K562 (cell line): Measurements from ENCODE around the gene TMEM200B. TPM values are rescaled to one million over a fixed set of nuclear protein-coding genes. Genes with fewer than 3 reads are reported as not detected.

Experiments
- ATAC-seq: fragments of 200-7000 bp; cut with Tn5 transposase; 3 replicates; pipeline ENCODE4 v1.9.1; 2020; ENCODE audit warnings: moderate library complexity
- BruUV-seq: library from RNA; stranded (reverse); fragments of 400-500 nt; replicated peaks from 2 replicates; lab custom pipeline; 2021; lab: Mats Ljungman, UMichigan
- CTCF ChIA-PET: fragments of 300-600 bp; formaldehyde crosslinking; extraction: SDS; loops from one replicate; lab custom pipeline; 2021; ENCODE audit warnings: low intra/inter-chr PET ratio; lab: Yijun Ruan, JAX
- POLR2A ChIA-PET: fragments of 300-600, 350-650 bp; sonication (Branson Sonifier 250); formaldehyde crosslinking; extraction: SDS; loops from one replicate; lab custom pipeline; 2021; ENCODE audit warnings: antibody characterized with exemption, inconsistent platforms; lab: Yijun Ruan, JAX
- DNase-seq, 4 experiments: peaks; one replicate each; pipeline versions ENCODE4 v3.0.0 to v3.0.0-alpha.2; 2011 to 2018; ENCODE audit warnings: low spot score in 3 of 4, mixed read lengths in 3 of 4; ENCODE audit errors: extremely low read depth in 1 of 4
- FAIRE-seq: peaks from 2 replicates; lab custom pipeline; 2011; peaks lifted over from hg19 to GRCh38; lab: Jason Lieb, UNC
- H2AFZ ChIP-seq: 2 replicates; pipeline ENCODE4 v1.6.0; 2011; ENCODE audit warnings: low read depth, low read length, control low read depth, inconsistent platforms
- H3K27ac ChIP-seq: fragments of 200-600 bp; 3 replicates; pipeline ENCODE4 v1.8.0; 2011; ENCODE audit warnings: low read depth, mild to moderate bottlenecking, control low read depth, inconsistent platforms, low read length, moderate library complexity, mixed read lengths; ENCODE audit errors: extremely low read depth
- H3K27me3 ChIP-seq, 2 experiments: fragments of 300-600 bp in 1 of 2; 2 replicates in 1 of 2; 3 replicates in 1 of 2; pipeline versions ENCODE4 v1.6.0 to v1.8.0; 2011; ENCODE audit warnings: inconsistent platforms in 2 of 2, low read length in 2 of 2, mild to moderate bottlenecking in 1 of 2, mixed read lengths in 1 of 2, moderate library complexity in 1 of 2; ENCODE audit not compliant: control insufficient read depth in 2 of 2, insufficient read depth in 2 of 2
- H3K36me3 ChIP-seq: fragments of 300-600 bp; 3 replicates; pipeline ENCODE4 v1.8.0; 2011; ENCODE audit warnings: mild to moderate bottlenecking, low read length, inconsistent platforms; ENCODE audit not compliant: control insufficient read depth, insufficient read depth
- H3K4me1 ChIP-seq, 2 experiments: fragments of 200-600 bp in 1 of 2; replicated peaks in 1 of 2; 2 replicates in 1 of 2; 3 replicates in 1 of 2; pipeline versions ENCODE4 v1.5.1 to v1.8.0; 2011; ENCODE audit warnings: inconsistent platforms in 2 of 2, low read length in 2 of 2, mild to moderate bottlenecking in 1 of 2, mixed read lengths in 1 of 2, moderate library complexity in 1 of 2; ENCODE audit not compliant: control insufficient read depth in 2 of 2, insufficient read depth in 2 of 2
- H3K4me2 ChIP-seq: 2 replicates; pipeline ENCODE4 v1.6.1; 2011; ENCODE audit warnings: low read length, control low read depth, inconsistent platforms, mixed read lengths; ENCODE audit not compliant: insufficient read depth
- H3K4me3 ChIP-seq: fragments of 200-600 bp; sonication (generic), shearing (Covaris generic); 2 replicates; pipeline ENCODE4 v1.5.1; 2016; ENCODE audit warnings: control low read depth, inconsistent platforms
- H3K79me2 ChIP-seq: fragments of 200-600 bp; 3 replicates; pipeline ENCODE4 v1.8.0; 2011; ENCODE audit warnings: low read length, inconsistent platforms; ENCODE audit not compliant: control insufficient read depth, insufficient read depth
- H3K9ac ChIP-seq, 2 experiments: 2 replicates each; pipeline versions ENCODE4 v1.6.0 to v1.6.1; 2011; ENCODE audit warnings: low read depth in 2 of 2, low read length in 2 of 2, control low read depth in 1 of 2, inconsistent platforms in 1 of 2, mild to moderate bottlenecking in 1 of 2, mixed read lengths in 1 of 2; ENCODE audit not compliant: insufficient read depth in 1 of 2
- H3K9me1 ChIP-seq: one replicate; pipeline ENCODE4 v1.6.0; 2011; ENCODE audit warnings: inconsistent platforms, mild to moderate bottlenecking, low read length, moderate library complexity; ENCODE audit not compliant: control insufficient read depth, insufficient read depth
- H3K9me3 ChIP-seq: replicated peaks from 2 replicates; pipeline ENCODE4 v1.5.1; 2011; ENCODE audit warnings: low read depth, low read length, inconsistent platforms; ENCODE audit not compliant: control insufficient read depth, insufficient read depth
- H4K20me1 ChIP-seq: replicated peaks from 2 replicates; pipeline ENCODE4 v1.6.1; 2011; ENCODE audit warnings: low read length, inconsistent platforms, mixed read lengths; ENCODE audit not compliant: control insufficient read depth, insufficient read depth
- CCNT2 ChIP-seq: IDR thresholded peaks from 2 replicates; pipeline ENCODE4 v1.6.1; 2011; ENCODE audit warnings: borderline replicate concordance, low read depth, mild to moderate bottlenecking, moderate library complexity, mixed read lengths, low read length; ENCODE audit not compliant: insufficient read length; ENCODE audit errors: extremely low read depth
- E2F6 ChIP-seq, 2 experiments: IDR thresholded peaks; 2 replicates each; pipeline ENCODE4 v1.6.1; 2011; ENCODE audit warnings: borderline replicate concordance in 1 of 2, control low read depth in 1 of 2, low read depth in 1 of 2, low read length in 1 of 2, mild to moderate bottlenecking in 1 of 2, mixed read lengths in 1 of 2, moderate library complexity in 1 of 2; ENCODE audit not compliant: insufficient read depth in 1 of 2, insufficient read length in 1 of 2, poor library complexity in 1 of 2, severe bottlenecking in 1 of 2; ENCODE audit errors: extremely low read depth in 1 of 2
- FUS ChIP-seq: fragments of 200-400 bp; formaldehyde crosslinking; optimal IDR thresholded peaks from 2 replicates; pipeline ENCODE3; 2017; ENCODE audit warnings: low read depth, low read length
- HMG20A ChIP-seq: fragments of 450-650 bp; formaldehyde crosslinking; conservative IDR thresholded peaks from 2 replicates; pipeline ENCODE4 v1.4.0; 2020; ENCODE audit warnings: mild to moderate bottlenecking, mixed read lengths
- KDM1A ChIP-seq, 2 experiments: fragments of 450-650 bp; IDR thresholded peaks; 2 replicates each; pipeline ENCODE4 v1.6.1; 2016; ENCODE audit warnings: mild to moderate bottlenecking in 2 of 2
- NCOA1 ChIP-seq: fragments of 450-650 bp; IDR thresholded peaks from 2 replicates; pipeline ENCODE4 v1.6.1; 2016; ENCODE audit warnings: low read depth
- ZNF121 ChIP-seq: sonication (generic); formaldehyde crosslinking; conservative IDR thresholded peaks from 2 replicates; pipeline ENCODE4 v1.8.0; 2022; ENCODE audit warnings: missing genetic modification reagents
- ZNF311 ChIP-seq: fragments of 250-450 bp; sonication (Bioruptor Pico); IDR thresholded peaks from 2 replicates; pipeline ENCODE4 v1.4.0; 2020; ENCODE audit warnings: mild to moderate bottlenecking, moderate library complexity
- ZNF384 ChIP-seq: IDR thresholded peaks from 2 replicates; pipeline ENCODE4 v1.6.1; 2012; ENCODE audit warnings: low read depth, low read length, improper control_type of control experiment
- WGBS: fragments of 100-300 bp; shearing (Covaris generic); methylation state at CpG from one replicate; pipeline ENCODE4 v1.1.6; 2016; ENCODE audit warnings: low coverage, mixed read lengths; ENCODE audit not compliant: insufficient coverage; ENCODE audit errors: missing lambda C conversion rate; 5-methylcytosine and 5-hydroxymethylcytosine counted together
- in situ Hi-C: fragments of 300-500 bp; cut with MboI; formaldehyde crosslinking; loops from 4 replicates; pipeline ENCODE4 v1.15.0; 2018; ENCODE audit warnings: inconsistent platforms, mixed read lengths
- intact Hi-C: fragments of 100-400 bp; cut with micrococcal nuclease; formaldehyde crosslinking; loops from 2 replicates; pipeline ENCODE4 v1.14.2; 2022
- polyA plus RNA-seq, 8 experiments: library from polyadenylated mRNA; depleted of rRNA in 4 of 8; stranded (reverse) in 5 of 8; unstranded in 3 of 8; fragments of >200 nt; fragmentation: Nextera tagmentation in 2 of 8; fragmentation: Illumina TruSeq in 1 of 8; extraction: Ambion mirVana in 2 of 8; extraction: Trizol in 1 of 8; gene quantifications; 2 replicates each; pipeline versions ENCODE4 v1.2.1 to v1.2.3, GENCODE V29; 2011 to 2014; ENCODE audit warnings: inconsistent platforms in 1 of 8, missing spikeins in 1 of 8
- total RNA-seq, 7 experiments: library from RNA; depleted of rRNA in 6 of 7; stranded (reverse); fragments of >200 nt in 6 of 7; fragmentation: Illumina TruSeq in 2 of 7; extraction: Trizol in 2 of 7; gene quantifications; 2 replicates each; pipeline versions ENCODE4 v1.2.1 to v1.2.3, GENCODE V29; 2011 to 2021; ENCODE audit warnings: low replicate concordance in 1 of 7
- TF ChIP-seq, protein P1 (sequence below): fragments of 250-450 bp; sonication (Bioruptor Pico); IDR thresholded peaks from 2 replicates; pipeline ENCODE4 v1.5.0; 2021
- TF ChIP-seq, protein P2 (sequence below): fragments of 450-650 bp; conservative IDR thresholded peaks from 2 replicates; pipeline ENCODE4 v1.6.1; 2016; ENCODE audit warnings: missing genetic modification characterization, low read depth, mild to moderate bottlenecking, missing compliant biosample characterization, moderate library complexity

Gene TMEM200B
- total and polyA plus RNA-seq, 9 of the 15 experiments (the other 6 are each of a cell fraction or from before 2014, with no cell fraction given) = 0.04 to 0.35 (median 0.10) TPM; not detected in 1

DNA sequence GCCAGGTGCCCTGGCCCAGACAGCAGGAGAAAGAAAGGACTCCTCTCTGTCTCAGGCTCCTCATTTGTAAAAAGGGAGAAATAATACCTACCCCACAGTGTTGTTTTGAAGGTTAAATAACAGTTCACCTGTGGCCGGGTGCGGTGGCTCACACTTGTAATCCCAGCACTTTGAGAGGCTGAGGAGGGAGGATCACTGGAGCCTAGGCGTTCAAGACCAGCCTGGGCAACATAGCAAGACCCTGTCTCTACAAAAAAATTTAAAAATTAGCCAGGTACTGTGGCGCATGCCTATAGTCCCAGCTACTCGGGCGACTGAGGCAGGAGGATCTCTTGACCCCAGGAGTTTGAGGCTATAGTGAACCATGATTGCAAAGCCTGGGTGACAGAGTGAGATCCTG, 2.5 kb upstream of the TMEM200B start:
- H3K9me1 ChIP-seq = no peaks in the 10 kb centered on the region
- no peaks in the 10 kb centered on the region for H3K9me3 ChIP-seq
- no peak overlapping the region for H3K4me3 ChIP-seq
- in situ Hi-C loops = no loop called here
- H2AFZ ChIP-seq = no peak overlapping the region
- intact Hi-C loops = no loop called here
- H3K79me2 ChIP-seq = no peaks in the 10 kb centered on the region
- no peaks in the 10 kb centered on the region for H4K20me1 ChIP-seq
- H3K36me3 ChIP-seq = no peaks in the 10 kb centered on the region
- ATAC-seq = no peak
- FAIRE-seq = no peak
- BruUV-seq = no TSS peak
- peak; percentile 79 for TF ChIP-seq ZNF121 (CRISPR knock-in tag)
- 0 out of 4 replicates have a peak, but pooled peaks of 1 of the 2 experiments have one; percentile 13 for TF ChIP-seq KDM1A (IDR thresholded peaks at IDR 0.05)
- TF ChIP-seq ZNF384 = no peak
- WGBS = 76% methylated on average over 6 of the region's 6 CpGs
- ChIA-PET CTCF (no interaction called here), POLR2A (interaction anchor here (1.1 to 1.6 kb wide), 3 partner anchors 7 to 31 kb away, joined by 3 to 5 read pairs (median 4); no protein-coding TSS in a partner anchor)
- H3K4me2 ChIP-seq = no peak overlapping the region
- peaks cover 6 to 38% of the 10 kb centered on the region in 2 experiments; a peak in 4 of 5 replicates for H3K4me1 ChIP-seq
- 0 out of 4 replicates have a peak overlapping the region, but pooled peaks of 1 of the 2 experiments have one; percentile 88 for H3K9ac ChIP-seq
- H3K27me3 ChIP-seq = no peaks in the 10 kb centered on the region
- no peak for DNase-seq
- no peak overlapping the region for H3K27ac ChIP-seq

DNA sequence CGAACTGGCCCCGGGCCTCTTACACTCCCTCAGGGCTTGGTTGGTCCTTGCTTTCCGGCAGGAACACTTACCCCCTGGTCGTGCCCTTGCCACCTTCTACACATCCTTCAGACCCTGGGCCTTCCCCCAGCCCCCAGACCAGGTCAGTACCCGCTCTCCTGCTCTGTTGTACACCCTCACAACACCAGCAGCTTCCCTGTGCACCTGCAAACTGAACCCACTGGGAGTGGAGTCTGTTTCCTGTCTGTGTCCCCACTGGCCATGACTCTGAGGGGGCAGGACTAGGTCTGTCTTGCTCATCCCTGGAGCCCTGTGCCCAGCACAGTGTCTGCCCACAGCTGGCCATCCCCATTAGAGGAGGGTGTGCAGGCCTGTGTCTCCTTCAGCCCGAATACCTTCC, 2.1 kb upstream of the TMEM200B start:
- no peaks in the 10 kb centered on the region for H3K79me2 ChIP-seq
- ATAC-seq (no peak), FAIRE-seq (no peak), DNase-seq (no peak)
- intact Hi-C loops (no loop called here), in situ Hi-C loops (no loop called here)
- H3K27me3 ChIP-seq = no peaks in the 10 kb centered on the region
- no peaks in the 10 kb centered on the region for H3K9me1 ChIP-seq
- no peak overlapping the region for H3K27ac ChIP-seq
- BruUV-seq = no TSS peak
- H3K9ac ChIP-seq = peak overlapping the region in 1 of 2 experiments; percentile 88; a peak in 1 of 4 replicates
- H3K36me3 ChIP-seq = no peaks in the 10 kb centered on the region
- 0 out of 2 replicates have a peak overlapping the region, but pooled peaks have one; percentile 11 for H2AFZ ChIP-seq
- 70% methylated on average over 6 of the region's 6 CpGs for WGBS
- H3K4me2 ChIP-seq = no peak overlapping the region
- CTCF ChIA-PET = no interaction called here
- H4K20me1 ChIP-seq = no peaks in the 10 kb centered on the region
- no peak overlapping the region for H3K4me3 ChIP-seq
- TF ChIP-seq, protein P1, sequence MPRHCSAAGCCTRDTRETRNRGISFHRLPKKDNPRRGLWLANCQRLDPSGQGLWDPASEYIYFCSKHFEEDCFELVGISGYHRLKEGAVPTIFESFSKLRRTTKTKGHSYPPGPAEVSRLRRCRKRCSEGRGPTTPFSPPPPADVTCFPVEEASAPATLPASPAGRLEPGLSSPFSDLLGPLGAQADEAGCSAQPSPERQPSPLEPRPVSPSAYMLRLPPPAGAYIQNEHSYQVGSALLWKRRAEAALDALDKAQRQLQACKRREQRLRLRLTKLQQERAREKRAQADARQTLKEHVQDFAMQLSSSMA (CRISPR knock-in tag) = no peak
- TF ChIP-seq, protein P2, sequence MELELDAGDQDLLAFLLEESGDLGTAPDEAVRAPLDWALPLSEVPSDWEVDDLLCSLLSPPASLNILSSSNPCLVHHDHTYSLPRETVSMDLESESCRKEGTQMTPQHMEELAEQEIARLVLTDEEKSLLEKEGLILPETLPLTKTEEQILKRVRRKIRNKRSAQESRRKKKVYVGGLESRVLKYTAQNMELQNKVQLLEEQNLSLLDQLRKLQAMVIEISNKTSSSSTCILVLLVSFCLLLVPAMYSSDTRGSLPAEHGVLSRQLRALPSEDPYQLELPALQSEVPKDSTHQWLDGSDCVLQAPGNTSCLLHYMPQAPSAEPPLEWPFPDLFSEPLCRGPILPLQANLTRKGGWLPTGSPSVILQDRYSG = no peak
- no peak for TF ChIP-seq NCOA1
- no peak for TF ChIP-seq CCNT2
- no peak for TF ChIP-seq FUS
- no peak for TF ChIP-seq HMG20A (CRISPR knock-in tag)
- no peak for TF ChIP-seq E2F6 (IDR thresholded peaks at IDR 0.05; ENCODE audit: borderline replicate concordance in 1 of 2, extremely low read depth in 1 of 2, insufficient read depth in 1 of 2, insufficient read length in 1 of 2, low read depth in 1 of 2, low read length in 1 of 2, poor library complexity in 1 of 2, severe bottlenecking in 1 of 2)
- TF ChIP-seq ZNF311 (CRISPR knock-in tag) = no peak
- POLR2A ChIA-PET = interaction anchor here (1.2 to 1.9 kb wide), 4 partner anchors 9 to 77 kb away, joined by 4 to 6 read pairs (median 4); partner anchors contain the start of gene SRSF4
- H3K4me1 ChIP-seq = peaks cover 6 to 41% of the 10 kb centered on the region in 2 experiments; a peak in 4 of 5 replicates
- H3K9me3 ChIP-seq = no peaks in the 10 kb centered on the region
